ENCODE data around the gene VDR.

DNA sequence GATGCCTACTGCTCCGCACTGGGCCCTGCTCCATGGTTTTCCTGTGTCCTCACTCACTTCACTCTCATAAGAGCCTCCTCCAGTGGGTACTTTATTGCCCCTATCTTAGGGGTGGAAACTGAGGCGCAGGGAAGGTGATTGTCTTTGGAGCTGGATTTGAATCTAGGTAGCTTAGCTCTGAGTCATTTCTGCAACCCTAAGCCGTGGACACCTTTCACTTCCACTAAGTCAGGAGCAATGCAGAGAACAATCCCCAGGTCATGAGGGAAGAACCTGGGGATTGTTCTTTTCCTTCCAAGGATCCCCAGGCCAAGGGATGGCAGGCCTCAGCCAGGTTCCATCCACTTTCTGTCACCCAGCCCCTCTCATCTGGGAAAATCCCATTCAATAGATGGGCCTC lies 20.3 kb downstream of the VDR start:
- TF ChIP-seq POLR2A (IDR thresholded peaks at IDR 0.05; ENCODE audit: low read depth, low read length) (no peak), TAF1 (IDR thresholded peaks at IDR 0.05; ENCODE audit: low read depth, low read length) (no peak), POLR2AphosphoS5 (IDR thresholded peaks at IDR 0.05; ENCODE audit: low read depth, low read length) (no peak), SPI1 (IDR thresholded peaks at IDR 0.05; ENCODE audit: low read depth, low read length) (peak; percentile 78), POU2F2 (IDR thresholded peaks at IDR 0.05; ENCODE audit: low read depth, low read length) (no peak), PAX5 (IDR thresholded peaks at IDR 0.05; ENCODE audit: insufficient read depth, low read length, severe bottlenecking) (no peak)
